Islet of Langerhans (tissue), 1 donor: ENCODE results near the gene GPR132.
"Not testable (repeated sequence)": the region's sequence is repeated elsewhere in the genome, so short reads cannot be mapped to it uniquely, and the experiment has no call there.

Source experiments
- FAIRE-seq: peaks from one replicate; lab custom pipeline; 2011; peaks lifted over from hg19 to GRCh38; lab: Jason Lieb, UNC

GPR132 gene

GRCh38 chr14:105075379-105076295 lies 10.4 kb upstream of the GPR132 start:
- FAIRE-seq = no peak

GRCh38 chr14:105074601-105075053 lies 9.4 kb upstream of the GPR132 start:
- no peak for FAIRE-seq

GRCh38 chr14:105073720-105074600 lies 8.7 kb upstream of the GPR132 start:
- no peak for FAIRE-seq

GRCh38 chr14:105072892-105073719 lies 7.9 kb upstream of the GPR132 start:
- no peak for FAIRE-seq

GRCh38 chr14:105072381-105072861 lies 7.2 kb upstream of the GPR132 start:
- no peak for FAIRE-seq

- FAIRE-seq = no peak
These were observed 6.7 kb upstream of the GPR132 start for GRCh38 chr14:105071942-105072341.

- no peak for FAIRE-seq
These were observed 6.1 kb upstream of the GPR132 start for GRCh38 chr14:105071326-105071725.

GRCh38 chr14:105070760-105071137 lies 5.5 kb upstream of the GPR132 start:
- no peak for FAIRE-seq

- no peak for FAIRE-seq
These were observed 4.9 kb upstream of the GPR132 start for GRCh38 chr14:105069871-105070759.

- no peak for FAIRE-seq
These were observed 4.3 kb upstream of the GPR132 start for GRCh38 chr14:105069522-105069870.

GRCh38 chr14:105068818-105069217 lies 3.6 kb upstream of the GPR132 start:
- no peak for FAIRE-seq

- FAIRE-seq = no peak
These were observed 2.7 kb upstream of the GPR132 start for GRCh38 chr14:105067969-105068301.

- FAIRE-seq = no peak
These were observed 2.1 kb upstream of the GPR132 start for GRCh38 chr14:105067140-105067968.

- no peak for FAIRE-seq
These were observed 1.2 kb upstream of the GPR132 start for GRCh38 chr14:105066240-105067071.

GRCh38 chr14:105064721-105065143 lies 498 bp downstream of the GPR132 start:
- no peak for FAIRE-seq

GRCh38 chr14:105064001-105064400 lies 1.2 kb downstream of the GPR132 start:
- FAIRE-seq = no peak

- FAIRE-seq = not testable (repeated sequence)
These were observed 1.7 kb downstream of the GPR132 start for GRCh38 chr14:105063506-105063905.

- no peak for FAIRE-seq
These were observed 2.2 kb downstream of the GPR132 start for GRCh38 chr14:105063056-105063455.

GRCh38 chr14:105062048-105062433 lies 3.2 kb downstream of the GPR132 start:
- FAIRE-seq = no peak
